Measurements from ENCODE around the gene BICDL1.

- no peak for TF ChIP-seq POLR2A (IDR thresholded peaks at IDR 0.05)
- TF ChIP-seq, protein P1, sequence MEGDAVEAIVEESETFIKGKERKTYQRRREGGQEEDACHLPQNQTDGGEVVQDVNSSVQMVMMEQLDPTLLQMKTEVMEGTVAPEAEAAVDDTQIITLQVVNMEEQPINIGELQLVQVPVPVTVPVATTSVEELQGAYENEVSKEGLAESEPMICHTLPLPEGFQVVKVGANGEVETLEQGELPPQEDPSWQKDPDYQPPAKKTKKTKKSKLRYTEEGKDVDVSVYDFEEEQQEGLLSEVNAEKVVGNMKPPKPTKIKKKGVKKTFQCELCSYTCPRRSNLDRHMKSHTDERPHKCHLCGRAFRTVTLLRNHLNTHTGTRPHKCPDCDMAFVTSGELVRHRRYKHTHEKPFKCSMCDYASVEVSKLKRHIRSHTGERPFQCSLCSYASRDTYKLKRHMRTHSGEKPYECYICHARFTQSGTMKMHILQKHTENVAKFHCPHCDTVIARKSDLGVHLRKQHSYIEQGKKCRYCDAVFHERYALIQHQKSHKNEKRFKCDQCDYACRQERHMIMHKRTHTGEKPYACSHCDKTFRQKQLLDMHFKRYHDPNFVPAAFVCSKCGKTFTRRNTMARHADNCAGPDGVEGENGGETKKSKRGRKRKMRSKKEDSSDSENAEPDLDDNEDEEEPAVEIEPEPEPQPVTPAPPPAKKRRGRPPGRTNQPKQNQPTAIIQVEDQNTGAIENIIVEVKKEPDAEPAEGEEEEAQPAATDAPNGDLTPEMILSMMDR (IDR thresholded peaks at IDR 0.05): no peak
- no peak for TF ChIP-seq EP300 (IDR thresholded peaks at IDR 0.05)
- TF ChIP-seq POLR2AphosphoS5 (IDR thresholded peaks at IDR 0.05): no peak
These were observed 129.5 kb downstream of the BICDL1 start for GRCh38 chr12:120118321-120119061.

Data from suprapubic skin (tissue), 4 donors.